ENCODE measurements around the gene CCER1.

Gene CCER1

GRCh38 chr12:90920222-90920621 is 34.8 kb downstream of the CCER1 start:
- DNase-seq (ENCODE audit: low spot score) = no peak

DNA sequence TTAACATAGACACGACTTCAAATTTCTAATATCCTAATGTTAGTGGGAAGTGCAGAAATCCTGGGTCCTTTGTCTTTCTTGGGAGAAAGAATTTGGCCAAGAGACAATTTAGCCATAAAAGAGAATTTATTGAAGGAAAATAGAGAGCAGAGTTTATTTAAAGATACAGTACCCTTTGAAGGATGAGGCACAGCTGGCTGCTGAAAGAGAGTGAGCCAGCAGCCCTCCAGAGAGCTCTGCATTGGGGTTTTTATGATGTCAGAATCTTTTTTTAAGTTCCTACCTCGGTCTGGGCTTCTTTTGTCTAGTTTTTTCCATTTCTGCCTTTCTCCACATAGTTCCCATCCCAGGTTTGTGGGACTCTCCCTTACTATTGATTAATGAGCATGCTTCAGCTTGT is 37.5 kb downstream of the CCER1 start:
- no peak for DNase-seq (ENCODE audit: low spot score)

GRCh38 chr12:90916516-90916915 is 38.5 kb downstream of the CCER1 start:
- no peak for DNase-seq (ENCODE audit: low spot score)

DNA sequence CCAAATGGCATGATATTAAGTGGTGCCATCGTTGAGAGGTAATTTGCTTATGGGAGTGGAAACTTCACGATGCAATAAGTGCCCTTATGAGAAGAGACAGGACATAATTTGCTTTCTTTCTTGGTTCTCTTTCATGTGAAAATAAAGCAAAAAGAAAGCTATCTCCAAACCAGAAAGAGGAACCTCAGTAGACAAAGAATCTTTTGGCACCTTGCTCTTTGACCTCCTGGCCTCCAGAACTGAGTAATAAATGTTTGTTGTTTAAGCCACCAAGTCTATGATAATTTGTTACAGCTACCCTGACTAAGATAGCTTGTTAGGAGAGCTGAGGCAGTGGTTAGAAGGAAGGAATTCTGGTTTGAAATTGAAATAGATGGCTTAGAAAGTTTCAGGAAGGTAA is 39.6 kb downstream of the CCER1 start:
- DNase-seq (ENCODE audit: low spot score) = no peak

- DNase-seq (ENCODE audit: low spot score) = no peak
These were observed 44.0 kb downstream of the CCER1 start for GRCh38 chr12:90910958-90911357.

DNA sequence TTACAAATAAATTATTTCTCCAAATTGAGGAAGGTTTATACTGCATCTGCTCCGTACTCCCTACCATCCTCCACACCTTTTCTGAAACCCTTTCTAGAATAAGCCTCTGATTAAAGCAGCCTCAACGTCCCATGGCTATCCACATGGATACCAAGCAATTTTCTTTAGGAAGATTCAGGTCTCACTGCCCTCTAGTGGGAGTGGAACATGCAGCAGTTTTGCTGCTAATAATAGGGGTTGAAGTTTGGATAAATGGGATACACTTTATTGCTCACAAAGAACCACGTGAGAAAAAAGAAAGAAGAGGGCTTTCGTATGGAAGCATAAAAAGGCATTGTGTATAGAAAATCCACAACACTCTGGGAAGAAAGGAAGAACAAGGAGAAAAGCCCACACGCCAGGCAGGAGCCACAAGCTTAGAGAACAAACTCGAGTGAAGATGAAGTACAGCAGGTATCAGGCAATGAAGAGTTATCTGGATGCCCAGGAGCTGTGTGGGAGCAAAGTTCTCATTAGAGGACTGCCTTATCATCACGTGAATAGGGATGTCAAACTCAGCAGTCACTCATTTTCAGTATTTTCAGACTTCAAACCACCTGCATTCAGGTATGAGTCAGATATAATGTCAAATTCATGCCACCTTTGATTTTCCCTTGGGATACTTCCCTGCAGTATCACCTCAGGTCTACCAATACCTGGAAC is 45.8 kb downstream of the CCER1 start:
- peak; percentile 10 for DNase-seq (ENCODE audit: low spot score)

DNA sequence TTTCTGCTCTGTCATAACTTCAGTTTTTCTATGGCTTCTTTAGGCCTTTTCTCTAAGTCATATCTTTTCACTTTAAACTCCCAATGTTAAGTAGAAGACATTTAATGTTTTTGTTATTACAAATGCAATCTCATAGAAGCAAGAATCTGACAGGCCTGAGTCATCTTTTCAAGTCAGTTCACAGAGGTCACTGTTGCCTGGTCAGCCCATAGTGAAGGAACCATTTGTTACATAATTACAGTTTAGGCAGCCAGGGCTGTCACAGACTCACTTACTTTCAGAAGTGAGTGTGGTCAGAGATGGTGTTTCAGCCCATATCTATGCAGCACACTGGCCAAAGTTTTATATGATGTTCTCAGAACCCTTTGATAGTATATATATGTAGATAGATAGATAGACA is 46.5 kb downstream of the CCER1 start:
- no peak for DNase-seq (ENCODE audit: low spot score)

- DNase-seq (ENCODE audit: low spot score) = no peak
These were observed 49.1 kb downstream of the CCER1 start for GRCh38 chr12:90905691-90906370.

DNA sequence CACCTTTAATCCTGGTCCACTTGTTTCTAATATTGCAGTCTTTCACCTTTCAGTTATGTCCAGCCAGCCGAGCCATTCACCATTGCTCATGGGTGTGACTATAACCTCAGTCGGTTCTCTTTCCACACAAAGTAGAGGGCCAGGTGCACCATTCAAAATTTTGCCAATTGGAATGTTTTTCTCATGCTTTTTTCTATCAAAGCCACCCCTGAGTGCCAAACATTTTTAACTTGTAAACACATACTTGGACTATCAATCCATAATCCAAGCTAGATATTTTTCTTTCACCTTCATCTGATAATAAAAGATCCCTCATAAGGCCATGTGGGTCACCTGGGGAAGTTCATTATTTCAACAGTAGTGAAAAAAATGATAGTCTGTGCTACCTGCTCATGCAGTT is 52.4 kb downstream of the CCER1 start:
- DNase-seq (ENCODE audit: low spot score) = no peak

All from globus pallidus (tissue), 1 donor.